NB4 (cell line): Measurements from ENCODE around the gene SYNE1.

ENCODE experiments used
- CTCF ChIP-seq: IDR thresholded peaks from one replicate; pipeline ENCODE4 v1.5.1; 2012; ENCODE audit warnings: low read depth, low read length
- MAX ChIP-seq: IDR thresholded peaks from 2 replicates; pipeline ENCODE4 v1.6.1; 2011; ENCODE audit warnings: low read depth, low read length
- MYC ChIP-seq: IDR thresholded peaks from 2 replicates; pipeline ENCODE4 v1.6.1; 2011; ENCODE audit warnings: low read depth, low read length
- POLR2A ChIP-seq: IDR thresholded peaks from 2 replicates; pipeline ENCODE4 v1.6.1; 2011; ENCODE audit warnings: mild to moderate bottlenecking; ENCODE audit not compliant: insufficient read length; ENCODE audit errors: extremely low read depth

- TF ChIP-seq CTCF (no peak), POLR2A (no peak), MAX (no peak), MYC (no peak)
Measured at GRCh38 chr6:152150196-152150595, 487.0 kb downstream of the SYNE1 start.
